ENCODE data around the gene ADAM33. TPM values are rescaled to one million over a fixed set of nuclear protein-coding genes. Genes with fewer than 3 reads are reported as not detected.

The ADAM33 gene
- total and polyA plus RNA-seq, 4 donors = 0.11 to 1.2 (median 0.60) TPM

GRCh38 chr20:3660262-3661059 is 21.3 kb downstream of the ADAM33 start:
- no peak overlapping the region for H3K4me3 ChIP-seq (ENCODE audit: low read depth in 1 of 3, low read length in 3 of 3)
- no peaks in the 10 kb centered on the region for H3K36me3 ChIP-seq (ENCODE audit: control insufficient read depth in 4 of 4, insufficient read depth in 3 of 4, low read depth in 1 of 4, low read length in 3 of 4)
- DNase-seq (ENCODE audit: low spot score) = no peak
- no peak overlapping the region for H3K9ac ChIP-seq (ENCODE audit: low read depth in 1 of 2, low read length in 2 of 2)
- H3K27ac ChIP-seq (ENCODE audit: low read depth in 1 of 2, low read length in 2 of 2) = no peak overlapping the region
- H3K9me3 ChIP-seq (ENCODE audit: control insufficient read depth in 4 of 4, low read length in 3 of 4) = peaks cover 0 to 1% (median 0%) of the 10 kb centered on the region in 4 donors
- H3K27me3 ChIP-seq (ENCODE audit: control insufficient read depth in 4 of 4, insufficient read depth in 4 of 4, low read length in 3 of 4) = peaks cover 0 to 23% (median 5%) of the 10 kb centered on the region in 4 donors
- peaks cover 0 to 8% (median 3%) of the 10 kb centered on the region in 4 donors for H3K4me1 ChIP-seq (ENCODE audit: control insufficient read depth in 4 of 4, insufficient read depth in 4 of 4, low read length in 3 of 4)
- no peak for TF ChIP-seq ZBTB33 (IDR thresholded peaks at IDR 0.05)
- no peak for TF ChIP-seq MAX (IDR thresholded peaks at IDR 0.05)
- no peak for TF ChIP-seq SP1 (IDR thresholded peaks at IDR 0.05)
- TF ChIP-seq FOXA1 (IDR thresholded peaks at IDR 0.05) = no peak
- TF ChIP-seq REST (IDR thresholded peaks at IDR 0.05) = no peak
- no peak for TF ChIP-seq EGR1 (IDR thresholded peaks at IDR 0.05; ENCODE audit: low read depth in 2 of 2)
- no peak for TF ChIP-seq ATF3 (IDR thresholded peaks at IDR 0.05)
- TF ChIP-seq YY1 (IDR thresholded peaks at IDR 0.05) = no peak
- WGBS = 6% methylated on average over 75 of the region's 75 CpGs

- peaks cover 0 to 8% (median 3%) of the 10 kb centered on the region in 4 donors for H3K4me1 ChIP-seq (ENCODE audit: control insufficient read depth in 4 of 4, insufficient read depth in 4 of 4, low read length in 3 of 4)
- whole genome bisulfite sequencing = 70% methylated on average over 12 of the region's 12 CpGs
- no peaks in the 10 kb centered on the region for H3K36me3 ChIP-seq (ENCODE audit: control insufficient read depth in 4 of 4, insufficient read depth in 3 of 4, low read depth in 1 of 4, low read length in 3 of 4)
- H3K27ac ChIP-seq (ENCODE audit: low read depth in 1 of 2, low read length in 2 of 2) = no peak overlapping the region
- H3K27me3 ChIP-seq (ENCODE audit: control insufficient read depth in 4 of 4, insufficient read depth in 4 of 4, low read length in 3 of 4) = peaks cover 0 to 23% (median 5%) of the 10 kb centered on the region in 4 donors
- no peak for DNase-seq (ENCODE audit: low spot score)
- no peak overlapping the region for H3K4me3 ChIP-seq (ENCODE audit: low read depth in 1 of 3, low read length in 3 of 3)
- H3K9ac ChIP-seq (ENCODE audit: low read depth in 1 of 2, low read length in 2 of 2) = no peak overlapping the region
- H3K9me3 ChIP-seq (ENCODE audit: control insufficient read depth in 4 of 4, low read length in 3 of 4) = peaks cover 0 to 2% (median 0%) of the 10 kb centered on the region in 4 donors
- TF ChIP-seq RAD21 (IDR thresholded peaks at IDR 0.05) = no peak
- TF ChIP-seq MAX (IDR thresholded peaks at IDR 0.05) = no peak
- TF ChIP-seq YY1 (IDR thresholded peaks at IDR 0.05) = no peak
- TF ChIP-seq TAF1 (conservative IDR thresholded peaks at IDR 0.05) = no peak
- no peak for TF ChIP-seq JUND (IDR thresholded peaks at IDR 0.05)
- no peak for TF ChIP-seq GABPA (IDR thresholded peaks at IDR 0.05 in 1 of 2, conservative IDR thresholded peaks at IDR 0.05 in 1 of 2)
- no peak for TF ChIP-seq HNF4A (conservative IDR thresholded peaks at IDR 0.05)
- no peak for TF ChIP-seq HNF4G (IDR thresholded peaks at IDR 0.05)
- no peak for TF ChIP-seq SP1 (IDR thresholded peaks at IDR 0.05)
- no peak for TF ChIP-seq ATF3 (IDR thresholded peaks at IDR 0.05)
- no peak for TF ChIP-seq FOXA1 (IDR thresholded peaks at IDR 0.05)
- no peak for TF ChIP-seq FOXA2 (IDR thresholded peaks at IDR 0.05)
- no peak for TF ChIP-seq CTCF (IDR thresholded peaks at IDR 0.05; ENCODE audit: low read depth, low read length, missing input control)
- no peak for TF ChIP-seq EGR1 (IDR thresholded peaks at IDR 0.05; ENCODE audit: low read depth in 2 of 2)
- no peak for TF ChIP-seq REST (IDR thresholded peaks at IDR 0.05)
These were observed 22.1 kb downstream of the ADAM33 start for GRCh38 chr20:3659492-3660261.
